Measurements from ENCODE around the gene MGAT4A. TPM values are rescaled to one million over a fixed set of nuclear protein-coding genes. Genes with fewer than 3 reads are reported as not detected.
A peak's percentile ranks its signal among the peaks of the same experiment; 100 is the strongest.

Gene MGAT4A
- total and polyA plus RNA-seq, 2 of the 13 experiments (the other 11 are each of a cell fraction or from before 2014, with no cell fraction given) = 47.2 to 90.9 TPM

GRCh38 chr2:98777076-98777475, 46.1 kb upstream of the MGAT4A start:
- TF ChIP-seq PHF20 (CRISPR knock-in tag; IDR thresholded peaks at IDR 0.05) (0 out of 2 replicates have a peak, but pooled peaks have one; percentile 17), IKZF5 (CRISPR knock-in tag; IDR thresholded peaks at IDR 0.05) (no peak)
- H3K36me3 ChIP-seq (replicated peaks in 1 of 2; ENCODE audit: control insufficient read depth in 1 of 2, insufficient read depth in 2 of 2, low read length in 2 of 2) = no peaks in the 10 kb centered on the region
- H3K4me2 ChIP-seq (ENCODE audit: low read depth, low read length) = no peak overlapping the region
- no peak overlapping the region for H3K9ac ChIP-seq (ENCODE audit: insufficient read depth, low read depth, low read length)
- peaks cover 9% of the 10 kb centered on the region for H3K9me3 ChIP-seq (ENCODE audit: low read length)
- H3K27me3 ChIP-seq (ENCODE audit: control insufficient read depth in 1 of 2, insufficient read depth in 2 of 2, low read length in 2 of 2) = no peaks in the 10 kb centered on the region
- intact Hi-C loops (cut with micrococcal nuclease; ENCODE audit: unreplicated experiment) = no loop called here
- H2AFZ ChIP-seq (ENCODE audit: low read length) = no peak overlapping the region
- ChIA-PET CTCF (ENCODE audit: low intra/inter-chr PET ratio, low total read pairs) (no interaction called here), POLR2A (interaction anchor here (0.7 to 1.2 kb wide), 2 partner anchors 16 to 19 kb away, joined by 3 read pairs; no protein-coding TSS in a partner anchor)
- no peak for ATAC-seq
- H4K20me1 ChIP-seq (ENCODE audit: insufficient read depth, low read length) = no peaks in the 10 kb centered on the region
- no peaks in the 10 kb centered on the region for H3K79me2 ChIP-seq (ENCODE audit: insufficient read depth, low read length)
- 89% methylated on average over 6 of the region's 6 CpGs for WGBS (ENCODE audit: low lambda C conversion rate)
- no peak for DNase-seq (ENCODE audit: low spot score)
- H3K27ac ChIP-seq (ENCODE audit: extremely low read length, insufficient read depth, low read length) = no peak overlapping the region
- H3K4me3 ChIP-seq (replicated peaks in 1 of 3; ENCODE audit: insufficient read depth in 1 of 3, low read depth in 2 of 3, low read length in 3 of 3) = no peak overlapping the region
- BruUV-seq (replicated peaks) = no TSS peak
- H3K4me1 ChIP-seq (ENCODE audit: insufficient read depth, low read length) = peaks cover 45% of the 10 kb centered on the region
- in situ Hi-C loops (cut with HindIII; ENCODE audit: extremely low pct_ligation_motif_present, low pct_unique_long_range_greater_than_20kb) = no loop called here
- no peak for FAIRE-seq

GRCh38 chr2:98776136-98776535, 45.2 kb upstream of the MGAT4A start:
- Histone ChIP-seq H3K4me2 (ENCODE audit: low read depth, low read length) (no peak overlapping the region), H3K36me3 (replicated peaks in 1 of 2; ENCODE audit: control insufficient read depth in 1 of 2, insufficient read depth in 2 of 2, low read length in 2 of 2) (no peaks in the 10 kb centered on the region), H3K9ac (ENCODE audit: insufficient read depth, low read depth, low read length) (no peak overlapping the region), H3K27ac (ENCODE audit: extremely low read length, insufficient read depth, low read length) (no peak overlapping the region), H3K27me3 (ENCODE audit: control insufficient read depth in 1 of 2, insufficient read depth in 2 of 2, low read length in 2 of 2) (no peaks in the 10 kb centered on the region), H3K4me1 (ENCODE audit: insufficient read depth, low read length) (peaks cover 51% of the 10 kb centered on the region), H3K9me3 (ENCODE audit: low read length) (no peaks in the 10 kb centered on the region), H2AFZ (ENCODE audit: low read length) (no peak overlapping the region), H3K79me2 (ENCODE audit: insufficient read depth, low read length) (no peaks in the 10 kb centered on the region), H4K20me1 (ENCODE audit: insufficient read depth, low read length) (no peaks in the 10 kb centered on the region), H3K4me3 (replicated peaks in 1 of 3; ENCODE audit: insufficient read depth in 1 of 3, low read depth in 2 of 3, low read length in 3 of 3) (no peak overlapping the region)
- intact Hi-C loops (cut with micrococcal nuclease; ENCODE audit: unreplicated experiment) (no loop called here), in situ Hi-C loops (cut with HindIII; ENCODE audit: extremely low pct_ligation_motif_present, low pct_unique_long_range_greater_than_20kb) (no loop called here)
- ChIA-PET CTCF (ENCODE audit: low intra/inter-chr PET ratio, low total read pairs) (no interaction called here), POLR2A (interaction anchor here (1.6 kb wide), 1 partner anchor 10 kb away, joined by 7 read pairs; no protein-coding TSS in a partner anchor)
- no TSS peak for BruUV-seq (replicated peaks)
- TF ChIP-seq MNT (IDR thresholded peaks at IDR 0.05) (peak; percentile 56; the same call in 1 of the 2 replicates), GABPB1 (CRISPR knock-in tag; IDR thresholded peaks at IDR 0.05) (no peak), ZNF781 (CRISPR knock-in tag; IDR thresholded peaks at IDR 0.05; ENCODE audit: borderline replicate concordance, not compliant biosample characterization) (no peak)
- DNase-seq (ENCODE audit: low spot score) = no peak
- FAIRE-seq = no peak
- 85% methylated on average over 1 of the region's 1 CpG for WGBS (ENCODE audit: low lambda C conversion rate)
- no peak for ATAC-seq
